ENCODE measurements around the gene RARRES1. TPM values are rescaled to one million over a fixed set of nuclear protein-coding genes. Genes with fewer than 3 reads are reported as not detected.

RARRES1 gene
- total and polyA plus RNA-seq, 2 experiments from 2014 or later = 0.10 to 0.82 TPM

DNA sequence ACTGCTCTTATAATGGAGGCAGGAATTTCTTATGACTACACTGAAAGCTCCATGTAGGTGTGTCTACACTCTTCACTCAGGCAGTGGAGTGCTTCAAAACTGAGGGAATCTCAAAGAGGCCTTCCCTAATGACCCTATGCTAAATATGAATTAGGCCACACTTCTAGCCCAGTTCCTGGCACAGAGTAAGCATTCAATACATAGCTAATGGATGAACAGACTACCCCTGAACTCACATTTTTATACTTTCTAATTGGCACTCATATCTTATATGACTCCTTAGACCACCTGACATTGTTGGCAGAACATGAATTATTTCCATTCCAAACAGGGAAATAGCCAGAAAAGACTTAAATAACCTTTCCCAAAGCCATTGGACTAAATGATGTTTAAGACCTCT is 3.4 kb downstream of the RARRES1 start:
- Histone ChIP-seq H3K27me3 (ENCODE audit: insufficient read depth) (peaks cover 30% of the 10 kb centered on the region), H3F3A (replicated peaks; ENCODE audit: low read depth) (no peaks in the 10 kb centered on the region), H2AFZ (no peak overlapping the region), H3K27ac (ENCODE audit: low read depth) (no peak overlapping the region), H3K79me2 (replicated peaks; ENCODE audit: insufficient read depth) (no peaks in the 10 kb centered on the region), H3K4me3 (no peak overlapping the region), H3K36me3 (ENCODE audit: insufficient read depth) (no peaks in the 10 kb centered on the region), H3K4me2 (no peak overlapping the region), H4K20me1 (replicated peaks; ENCODE audit: insufficient read depth) (no peaks in the 10 kb centered on the region), H3K4me1 (ENCODE audit: insufficient read depth) (peaks cover 12% of the 10 kb centered on the region; the same call in 1 of the 2 replicates), H3K9me2 (ENCODE audit: insufficient read depth) (no peaks in the 10 kb centered on the region)
- ATAC-seq = no peak
- no peak overlapping the region for H3K4me3 Mint-ChIP-seq
- H3K27me3 Mint-ChIP-seq (ENCODE audit: insufficient read depth, low read depth, poor library complexity) = peaks cover 14% of the 10 kb centered on the region
- DNase-seq (ENCODE audit: low spot score) = no peak
- H3K9me3 Mint-ChIP-seq = no peaks in the 10 kb centered on the region
- TF ChIP-seq, protein P1, sequence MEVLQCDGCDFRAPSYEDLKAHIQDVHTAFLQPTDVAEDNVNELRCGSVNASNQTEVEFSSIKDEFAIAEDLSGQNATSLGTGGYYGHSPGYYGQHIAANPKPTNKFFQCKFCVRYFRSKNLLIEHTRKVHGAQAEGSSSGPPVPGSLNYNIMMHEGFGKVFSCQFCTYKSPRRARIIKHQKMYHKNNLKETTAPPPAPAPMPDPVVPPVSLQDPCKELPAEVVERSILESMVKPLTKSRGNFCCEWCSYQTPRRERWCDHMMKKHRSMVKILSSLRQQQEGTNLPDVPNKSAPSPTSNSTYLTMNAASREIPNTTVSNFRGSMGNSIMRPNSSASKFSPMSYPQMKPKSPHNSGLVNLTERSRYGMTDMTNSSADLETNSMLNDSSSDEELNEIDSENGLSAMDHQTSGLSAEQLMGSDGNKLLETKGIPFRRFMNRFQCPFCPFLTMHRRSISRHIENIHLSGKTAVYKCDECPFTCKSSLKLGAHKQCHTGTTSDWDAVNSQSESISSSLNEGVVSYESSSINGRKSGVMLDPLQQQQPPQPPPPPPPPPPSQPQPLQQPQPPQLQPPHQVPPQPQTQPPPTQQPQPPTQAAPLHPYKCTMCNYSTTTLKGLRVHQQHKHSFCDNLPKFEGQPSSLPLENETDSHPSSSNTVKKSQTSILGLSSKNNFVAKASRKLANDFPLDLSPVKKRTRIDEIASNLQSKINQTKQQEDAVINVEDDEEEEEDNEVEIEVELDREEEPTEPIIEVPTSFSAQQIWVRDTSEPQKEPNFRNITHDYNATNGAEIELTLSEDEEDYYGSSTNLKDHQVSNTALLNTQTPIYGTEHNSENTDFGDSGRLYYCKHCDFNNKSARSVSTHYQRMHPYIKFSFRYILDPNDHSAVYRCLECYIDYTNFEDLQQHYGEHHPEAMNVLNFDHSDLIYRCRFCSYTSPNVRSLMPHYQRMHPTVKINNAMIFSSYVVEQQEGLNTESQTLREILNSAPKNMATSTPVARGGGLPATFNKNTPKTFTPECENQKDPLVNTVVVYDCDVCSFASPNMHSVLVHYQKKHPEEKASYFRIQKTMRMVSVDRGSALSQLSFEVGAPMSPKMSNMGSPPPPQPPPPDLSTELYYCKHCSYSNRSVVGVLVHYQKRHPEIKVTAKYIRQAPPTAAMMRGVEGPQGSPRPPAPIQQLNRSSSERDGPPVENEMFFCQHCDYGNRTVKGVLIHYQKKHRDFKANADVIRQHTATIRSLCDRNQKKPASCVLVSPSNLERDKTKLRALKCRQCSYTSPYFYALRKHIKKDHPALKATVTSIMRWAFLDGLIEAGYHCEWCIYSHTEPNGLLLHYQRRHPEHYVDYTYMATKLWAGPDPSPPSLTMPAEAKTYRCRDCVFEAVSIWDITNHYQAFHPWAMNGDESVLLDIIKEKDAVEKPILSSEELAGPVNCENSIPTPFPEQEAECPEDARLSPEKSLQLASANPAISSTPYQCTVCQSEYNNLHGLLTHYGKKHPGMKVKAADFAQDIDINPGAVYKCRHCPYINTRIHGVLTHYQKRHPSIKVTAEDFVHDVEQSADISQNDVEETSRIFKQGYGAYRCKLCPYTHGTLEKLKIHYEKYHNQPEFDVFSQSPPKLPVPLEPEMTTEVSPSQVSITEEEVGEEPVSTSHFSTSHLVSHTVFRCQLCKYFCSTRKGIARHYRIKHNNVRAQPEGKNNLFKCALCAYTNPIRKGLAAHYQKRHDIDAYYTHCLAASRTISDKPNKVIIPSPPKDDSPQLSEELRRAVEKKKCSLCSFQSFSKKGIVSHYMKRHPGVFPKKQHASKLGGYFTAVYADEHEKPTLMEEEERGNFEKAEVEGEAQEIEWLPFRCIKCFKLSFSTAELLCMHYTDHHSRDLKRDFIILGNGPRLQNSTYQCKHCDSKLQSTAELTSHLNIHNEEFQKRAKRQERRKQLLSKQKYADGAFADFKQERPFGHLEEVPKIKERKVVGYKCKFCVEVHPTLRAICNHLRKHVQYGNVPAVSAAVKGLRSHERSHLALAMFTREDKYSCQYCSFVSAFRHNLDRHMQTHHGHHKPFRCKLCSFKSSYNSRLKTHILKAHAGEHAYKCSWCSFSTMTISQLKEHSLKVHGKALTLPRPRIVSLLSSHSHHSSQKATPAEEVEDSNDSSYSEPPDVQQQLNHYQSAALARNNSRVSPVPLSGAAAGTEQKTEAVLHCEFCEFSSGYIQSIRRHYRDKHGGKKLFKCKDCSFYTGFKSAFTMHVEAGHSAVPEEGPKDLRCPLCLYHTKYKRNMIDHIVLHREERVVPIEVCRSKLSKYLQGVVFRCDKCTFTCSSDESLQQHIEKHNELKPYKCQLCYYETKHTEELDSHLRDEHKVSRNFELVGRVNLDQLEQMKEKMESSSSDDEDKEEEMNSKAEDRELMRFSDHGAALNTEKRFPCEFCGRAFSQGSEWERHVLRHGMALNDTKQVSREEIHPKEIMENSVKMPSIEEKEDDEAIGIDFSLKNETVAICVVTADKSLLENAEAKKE (CRISPR knock-in tag; IDR thresholded peaks at IDR 0.05) = no peak
- TF ChIP-seq, protein P2, sequence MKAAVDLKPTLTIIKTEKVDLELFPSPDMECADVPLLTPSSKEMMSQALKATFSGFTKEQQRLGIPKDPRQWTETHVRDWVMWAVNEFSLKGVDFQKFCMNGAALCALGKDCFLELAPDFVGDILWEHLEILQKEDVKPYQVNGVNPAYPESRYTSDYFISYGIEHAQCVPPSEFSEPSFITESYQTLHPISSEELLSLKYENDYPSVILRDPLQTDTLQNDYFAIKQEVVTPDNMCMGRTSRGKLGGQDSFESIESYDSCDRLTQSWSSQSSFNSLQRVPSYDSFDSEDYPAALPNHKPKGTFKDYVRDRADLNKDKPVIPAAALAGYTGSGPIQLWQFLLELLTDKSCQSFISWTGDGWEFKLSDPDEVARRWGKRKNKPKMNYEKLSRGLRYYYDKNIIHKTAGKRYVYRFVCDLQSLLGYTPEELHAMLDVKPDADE (IDR thresholded peaks at IDR 0.05) = no peak
- TF ChIP-seq POLR2AphosphoS5 (IDR thresholded peaks at IDR 0.05; ENCODE audit: low read depth) (no peak), ZNF114 (CRISPR knock-in tag; IDR thresholded peaks at IDR 0.05) (no peak), EZH2 (IDR thresholded peaks at IDR 0.05; ENCODE audit: low read depth, unreplicated experiment) (no peak)
- no peaks in the 10 kb centered on the region; the same call in 2 of the 3 replicates for H3K36me3 Mint-ChIP-seq (ENCODE audit: low read depth)
- H3K4me1 Mint-ChIP-seq = peaks cover 8% of the 10 kb centered on the region; the same call in 2 of the 3 replicates
- no peak overlapping the region for H3K27ac Mint-ChIP-seq

DNA sequence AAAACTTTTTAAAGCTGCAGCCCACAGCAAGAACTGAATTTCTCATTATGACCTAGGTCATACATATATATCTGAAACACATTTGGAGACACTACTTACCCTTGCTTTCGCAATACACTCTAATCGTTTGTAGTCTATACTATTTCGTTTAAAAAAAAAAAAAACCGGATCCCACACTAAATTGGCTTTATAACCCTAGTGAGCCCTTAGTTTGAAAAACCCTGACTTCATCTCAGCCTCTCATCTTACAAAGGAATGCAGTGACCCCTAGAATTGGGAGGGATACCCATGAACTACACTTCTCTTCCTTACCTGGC is 4.2 kb downstream of the RARRES1 start:
- ATAC-seq = no peak
- peaks cover 22% of the 10 kb centered on the region for H3K27me3 ChIP-seq (ENCODE audit: insufficient read depth)
- H3K79me2 ChIP-seq (replicated peaks; ENCODE audit: insufficient read depth) = no peaks in the 10 kb centered on the region
- no peaks in the 10 kb centered on the region for H3K36me3 ChIP-seq (ENCODE audit: insufficient read depth)
- Mint-ChIP-seq H3K27ac (no peak overlapping the region), H3K36me3 (ENCODE audit: low read depth) (peaks cover under 1% of the 10 kb centered on the region; the same call in 1 of the 3 replicates), H3K9me3 (no peaks in the 10 kb centered on the region), H3K4me1 (peaks cover 13% of the 10 kb centered on the region), H3K4me3 (no peak overlapping the region), H3K27me3 (ENCODE audit: insufficient read depth, low read depth, poor library complexity) (peaks cover 11% of the 10 kb centered on the region)
- no peaks in the 10 kb centered on the region for H3K9me2 ChIP-seq (ENCODE audit: insufficient read depth)
- no peak overlapping the region for H3K4me3 ChIP-seq
- DNase-seq (ENCODE audit: low spot score) = no peak
- no peak overlapping the region for H3K4me2 ChIP-seq
- H3K4me1 ChIP-seq (ENCODE audit: insufficient read depth) = peaks cover 12% of the 10 kb centered on the region; the same call in 1 of the 2 replicates
- no peaks in the 10 kb centered on the region for H3F3A ChIP-seq (replicated peaks; ENCODE audit: low read depth)
- no peak overlapping the region for H3K27ac ChIP-seq (ENCODE audit: low read depth)
- H2AFZ ChIP-seq = no peak overlapping the region
- H4K20me1 ChIP-seq (replicated peaks; ENCODE audit: insufficient read depth) = no peaks in the 10 kb centered on the region
- TF ChIP-seq, protein P3, sequence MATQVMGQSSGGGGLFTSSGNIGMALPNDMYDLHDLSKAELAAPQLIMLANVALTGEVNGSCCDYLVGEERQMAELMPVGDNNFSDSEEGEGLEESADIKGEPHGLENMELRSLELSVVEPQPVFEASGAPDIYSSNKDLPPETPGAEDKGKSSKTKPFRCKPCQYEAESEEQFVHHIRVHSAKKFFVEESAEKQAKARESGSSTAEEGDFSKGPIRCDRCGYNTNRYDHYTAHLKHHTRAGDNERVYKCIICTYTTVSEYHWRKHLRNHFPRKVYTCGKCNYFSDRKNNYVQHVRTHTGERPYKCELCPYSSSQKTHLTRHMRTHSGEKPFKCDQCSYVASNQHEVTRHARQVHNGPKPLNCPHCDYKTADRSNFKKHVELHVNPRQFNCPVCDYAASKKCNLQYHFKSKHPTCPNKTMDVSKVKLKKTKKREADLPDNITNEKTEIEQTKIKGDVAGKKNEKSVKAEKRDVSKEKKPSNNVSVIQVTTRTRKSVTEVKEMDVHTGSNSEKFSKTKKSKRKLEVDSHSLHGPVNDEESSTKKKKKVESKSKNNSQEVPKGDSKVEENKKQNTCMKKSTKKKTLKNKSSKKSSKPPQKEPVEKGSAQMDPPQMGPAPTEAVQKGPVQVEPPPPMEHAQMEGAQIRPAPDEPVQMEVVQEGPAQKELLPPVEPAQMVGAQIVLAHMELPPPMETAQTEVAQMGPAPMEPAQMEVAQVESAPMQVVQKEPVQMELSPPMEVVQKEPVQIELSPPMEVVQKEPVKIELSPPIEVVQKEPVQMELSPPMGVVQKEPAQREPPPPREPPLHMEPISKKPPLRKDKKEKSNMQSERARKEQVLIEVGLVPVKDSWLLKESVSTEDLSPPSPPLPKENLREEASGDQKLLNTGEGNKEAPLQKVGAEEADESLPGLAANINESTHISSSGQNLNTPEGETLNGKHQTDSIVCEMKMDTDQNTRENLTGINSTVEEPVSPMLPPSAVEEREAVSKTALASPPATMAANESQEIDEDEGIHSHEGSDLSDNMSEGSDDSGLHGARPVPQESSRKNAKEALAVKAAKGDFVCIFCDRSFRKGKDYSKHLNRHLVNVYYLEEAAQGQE (IDR thresholded peaks at IDR 0.05; ENCODE audit: unreplicated experiment) = no peak
- no peak for TF ChIP-seq STAT1 (IDR thresholded peaks at IDR 0.05; ENCODE audit: unreplicated experiment)
- TF ChIP-seq CREB1 (CRISPR knock-in tag; IDR thresholded peaks at IDR 0.05; ENCODE audit: low read depth) = no peak
- no peak for TF ChIP-seq ZNF114 (CRISPR knock-in tag; IDR thresholded peaks at IDR 0.05)
- no peak for TF ChIP-seq EZH2phosphoT487 (IDR thresholded peaks at IDR 0.05; ENCODE audit: unreplicated experiment)
- TF ChIP-seq, protein P2 (IDR thresholded peaks at IDR 0.05) = no peak

All from GM23338 (cell line).